Activated CD4-positive, CD25-positive, alpha-beta regulatory T cell treated with anti-CD3 and anti-CD28 coated beads, Interleukin-2, amount 50 U/mL, for 16 hours (primary cell): ENCODE data around the gene JMY.

ENCODE experiments used
- DNase-seq: peaks from one replicate; pipeline ENCODE4 v3.0.0-alpha.2; 2020; ENCODE audit warnings: low read depth, low spot score

The JMY gene

DNA sequence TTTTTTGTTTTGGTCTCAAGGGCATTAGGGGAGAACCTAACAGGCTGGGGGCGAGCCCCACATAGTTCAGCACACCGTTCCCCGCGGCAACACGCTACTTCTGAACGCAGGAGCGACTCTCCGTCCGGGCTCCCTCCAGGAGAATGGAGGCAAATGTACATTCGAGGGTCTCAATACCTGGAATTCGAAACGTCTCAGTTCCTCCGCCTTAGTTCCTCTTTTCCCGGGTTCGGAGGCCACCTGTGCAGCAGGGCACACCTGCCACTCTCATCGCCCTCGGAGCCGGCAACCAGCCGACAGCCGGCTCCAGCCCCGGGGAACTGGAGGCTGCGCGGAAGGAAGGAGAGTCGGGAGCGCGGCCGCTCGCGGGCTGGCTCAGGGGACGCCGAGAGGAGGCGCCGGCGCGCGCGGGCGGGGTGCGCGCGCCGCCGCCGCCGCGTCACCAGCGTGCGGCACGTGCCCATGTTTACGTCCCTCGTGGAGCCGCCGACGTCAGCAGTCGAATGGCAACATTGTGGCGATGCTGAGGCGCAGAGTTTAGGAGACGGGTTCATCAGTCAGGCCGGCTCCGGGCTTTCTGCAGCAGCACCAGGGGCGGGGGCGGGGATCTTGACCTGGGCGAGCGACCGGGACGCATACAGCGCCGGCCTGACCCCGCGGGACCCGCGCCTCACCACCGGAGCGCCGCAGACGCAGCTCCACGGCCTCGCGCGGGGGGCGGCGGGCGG, at the start of gene JMY:
Gene JMY, plus strand, starts transcription at position 498 of the 728 bp plus-strand sequence. CDS start 520 bp downstream, outside the sequence.
- peak; percentile 76 for DNase-seq

DNA sequence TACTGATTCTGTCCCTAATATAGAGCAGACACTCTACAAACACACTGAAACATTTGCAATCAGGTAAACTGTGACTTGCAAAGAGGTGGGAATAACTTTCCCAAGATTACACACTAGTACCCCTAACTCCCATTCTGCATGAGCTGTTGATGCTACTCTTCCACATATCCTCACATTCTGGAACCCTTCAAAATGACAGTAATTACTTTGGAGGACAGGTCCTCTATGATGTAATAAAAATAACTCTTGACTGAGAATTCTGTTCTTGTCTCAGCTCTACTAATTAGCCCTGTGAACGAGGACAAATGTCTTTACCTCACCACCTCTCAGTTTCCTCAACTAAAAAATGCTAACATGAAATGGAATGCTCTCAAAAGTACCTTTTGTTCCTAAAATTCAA, 49.5 kb upstream of the JMY start:
- DNase-seq: no peak

GRCh38 chr5:79189439-79190234, 46.3 kb upstream of the JMY start:
- no peak for DNase-seq

DNA sequence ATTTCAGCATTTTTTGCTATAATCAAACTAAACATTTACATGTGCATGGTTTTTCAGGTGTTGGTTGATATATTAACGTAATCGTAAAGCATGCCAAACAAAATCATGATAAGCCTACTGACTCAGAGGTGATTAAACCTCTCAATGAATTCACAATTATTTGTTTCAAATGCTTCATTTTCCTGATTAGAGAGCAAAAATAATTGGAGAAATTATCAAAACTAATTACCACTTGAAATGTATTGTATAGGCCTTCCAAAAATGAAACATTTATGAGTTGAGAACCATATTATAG, 45.7 kb upstream of the JMY start:
- DNase-seq: no peak

- no peak for DNase-seq
Observed at GRCh38 chr5:79191457-79191856, 44.5 kb upstream of the JMY start.

DNA sequence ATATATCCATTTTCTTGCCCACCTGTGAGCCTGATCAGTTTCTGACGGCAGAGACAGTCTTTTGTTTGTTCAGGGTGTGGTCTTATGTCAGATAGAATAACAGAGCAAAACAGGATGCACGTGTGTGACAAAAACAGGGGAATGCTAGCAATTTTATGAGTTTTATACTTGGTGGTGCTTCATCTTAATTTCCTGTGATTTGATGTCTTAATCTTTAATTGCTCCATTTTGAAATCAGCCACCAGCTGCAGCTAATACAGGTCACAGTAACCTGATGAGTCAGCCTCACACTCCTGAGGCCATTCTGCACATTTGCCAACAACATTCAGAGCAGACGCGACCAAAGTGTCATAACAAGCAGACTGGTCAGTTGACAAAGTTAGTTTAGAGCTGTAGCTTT, 42.3 kb upstream of the JMY start:
- no peak for DNase-seq

DNA sequence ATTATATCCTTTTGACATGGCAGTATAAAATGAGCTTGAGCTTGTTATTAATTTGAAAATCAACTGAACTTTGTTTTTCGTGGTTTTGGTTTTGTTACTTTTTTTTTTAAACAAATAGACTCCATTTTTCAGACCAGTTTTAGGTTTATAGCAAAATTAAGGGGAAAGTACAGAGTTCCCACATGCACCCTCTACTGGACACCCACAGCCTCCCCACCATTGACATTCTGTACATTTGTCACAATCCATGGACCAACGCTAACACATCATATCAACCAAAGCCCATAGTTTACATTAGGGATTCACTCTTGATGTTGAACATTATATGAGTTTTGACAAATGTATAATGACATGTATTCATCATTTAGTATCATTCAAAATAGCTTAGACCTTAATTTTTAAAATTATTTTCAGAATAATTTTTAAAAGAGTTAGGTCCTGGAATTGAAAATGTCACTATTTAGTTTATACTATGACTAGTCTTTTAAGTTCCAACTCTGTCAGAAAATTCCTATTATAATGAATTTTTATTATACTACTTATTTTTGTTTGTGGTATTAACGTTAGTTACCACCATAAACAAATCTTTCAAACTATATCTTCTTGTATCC, 35.3 kb upstream of the JMY start:
- no peak for DNase-seq

DNA sequence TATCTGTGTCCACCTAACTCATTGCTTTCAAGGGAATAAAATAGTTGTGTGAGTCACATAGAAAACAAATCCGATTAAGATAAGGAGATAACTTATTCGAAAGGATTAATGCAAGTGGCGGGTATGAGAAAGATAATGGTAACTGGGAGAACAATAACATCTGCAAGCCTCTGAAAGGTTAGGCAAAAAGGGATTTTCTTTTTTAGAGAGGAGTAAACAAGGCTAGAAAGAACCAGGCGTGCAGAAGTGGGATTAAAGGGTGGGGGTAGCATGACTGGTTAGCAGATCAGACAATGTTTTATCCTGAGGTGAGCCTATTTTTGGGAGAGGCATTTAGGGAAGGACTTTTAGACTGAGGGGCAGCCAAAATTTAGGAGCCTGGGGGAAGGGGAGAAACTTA, 34.7 kb upstream of the JMY start:
- no peak for DNase-seq

GRCh38 chr5:79202076-79202475, 33.9 kb upstream of the JMY start:
- DNase-seq: no peak

DNA sequence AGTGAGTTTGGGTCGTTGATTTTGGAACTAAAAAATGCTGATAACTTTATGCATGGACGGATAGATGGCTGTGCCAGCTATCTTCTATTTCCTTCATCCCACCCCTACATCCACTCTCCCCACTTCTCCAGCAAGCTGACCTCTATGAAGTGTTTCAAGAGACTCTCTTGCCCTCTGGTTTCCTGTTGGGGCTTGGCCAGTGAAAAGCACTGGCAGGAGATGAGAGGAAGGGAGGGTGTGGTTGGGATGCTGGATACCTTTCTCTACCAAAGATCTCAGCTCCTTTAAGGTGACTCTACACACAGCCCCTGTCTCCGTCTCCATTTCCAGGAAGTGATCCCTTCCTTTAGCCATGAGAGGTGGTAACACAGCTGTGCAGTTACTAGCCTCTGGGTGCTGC, 30.0 kb upstream of the JMY start:
- DNase-seq: no peak

GRCh38 chr5:79206541-79206940, 29.4 kb upstream of the JMY start:
- no peak for DNase-seq

DNA sequence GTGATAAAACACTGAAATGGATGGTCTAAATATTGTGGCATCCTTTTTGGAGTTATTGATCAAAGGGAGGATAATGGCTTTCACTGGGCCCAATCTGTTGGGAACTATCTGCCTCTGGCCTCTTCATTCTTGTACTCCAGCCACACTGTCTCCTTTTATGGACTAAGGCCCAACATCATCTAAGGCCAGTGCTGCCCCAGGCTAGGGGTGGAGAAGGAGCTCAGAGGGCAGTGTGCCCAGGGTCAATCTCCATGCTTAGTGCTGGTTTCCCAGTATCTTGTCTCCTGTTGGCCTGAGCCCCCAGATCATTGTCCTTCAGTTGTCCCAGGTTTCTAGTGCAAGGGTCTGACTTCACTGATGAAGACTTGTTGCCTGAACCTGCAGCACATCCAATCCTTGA, 26.4 kb upstream of the JMY start:
- DNase-seq: no peak

- no peak for DNase-seq
Observed at GRCh38 chr5:79224286-79224984, 11.5 kb upstream of the JMY start.

DNA sequence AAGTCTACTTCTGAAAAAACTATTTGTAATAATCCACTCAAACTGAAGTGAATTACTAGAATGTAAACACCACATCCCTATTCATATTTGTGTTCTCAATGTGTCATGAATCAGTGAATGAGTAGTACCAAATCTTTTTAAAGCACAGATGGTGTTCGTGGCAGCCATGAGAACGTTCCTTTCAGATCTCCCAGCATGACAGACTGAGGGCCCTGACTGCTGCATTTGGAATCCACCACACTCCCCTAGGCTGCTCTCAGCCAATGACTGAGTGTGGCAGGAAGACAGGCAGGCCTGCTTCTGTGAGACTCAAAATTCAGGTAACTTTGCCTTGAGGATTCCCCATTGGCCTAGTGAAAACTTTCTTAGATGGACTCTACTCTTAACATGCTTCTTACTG, 10.9 kb upstream of the JMY start:
- no peak for DNase-seq

DNA sequence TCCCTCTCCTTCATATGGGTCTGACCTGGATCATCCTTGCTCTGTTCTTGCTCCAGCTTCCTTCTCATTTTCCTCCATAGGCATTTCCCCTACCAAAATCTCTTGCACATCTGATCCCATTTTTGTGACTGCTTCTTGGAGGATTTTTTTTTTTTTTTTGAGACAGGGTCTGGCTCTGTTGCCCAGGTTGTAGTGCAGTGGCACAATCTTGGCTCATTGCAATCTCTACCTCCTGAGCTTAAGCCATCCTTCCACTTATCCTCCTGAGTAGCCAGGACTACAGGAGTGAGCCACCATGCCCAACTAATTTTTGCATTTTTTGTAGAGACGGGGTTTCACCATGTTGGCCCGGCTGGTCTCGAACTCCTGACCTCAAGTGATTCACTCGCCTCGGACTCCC, 10.5 kb upstream of the JMY start:
- DNase-seq: no peak

GRCh38 chr5:79227484-79228025, 8.4 kb upstream of the JMY start:
- DNase-seq: no peak

DNA sequence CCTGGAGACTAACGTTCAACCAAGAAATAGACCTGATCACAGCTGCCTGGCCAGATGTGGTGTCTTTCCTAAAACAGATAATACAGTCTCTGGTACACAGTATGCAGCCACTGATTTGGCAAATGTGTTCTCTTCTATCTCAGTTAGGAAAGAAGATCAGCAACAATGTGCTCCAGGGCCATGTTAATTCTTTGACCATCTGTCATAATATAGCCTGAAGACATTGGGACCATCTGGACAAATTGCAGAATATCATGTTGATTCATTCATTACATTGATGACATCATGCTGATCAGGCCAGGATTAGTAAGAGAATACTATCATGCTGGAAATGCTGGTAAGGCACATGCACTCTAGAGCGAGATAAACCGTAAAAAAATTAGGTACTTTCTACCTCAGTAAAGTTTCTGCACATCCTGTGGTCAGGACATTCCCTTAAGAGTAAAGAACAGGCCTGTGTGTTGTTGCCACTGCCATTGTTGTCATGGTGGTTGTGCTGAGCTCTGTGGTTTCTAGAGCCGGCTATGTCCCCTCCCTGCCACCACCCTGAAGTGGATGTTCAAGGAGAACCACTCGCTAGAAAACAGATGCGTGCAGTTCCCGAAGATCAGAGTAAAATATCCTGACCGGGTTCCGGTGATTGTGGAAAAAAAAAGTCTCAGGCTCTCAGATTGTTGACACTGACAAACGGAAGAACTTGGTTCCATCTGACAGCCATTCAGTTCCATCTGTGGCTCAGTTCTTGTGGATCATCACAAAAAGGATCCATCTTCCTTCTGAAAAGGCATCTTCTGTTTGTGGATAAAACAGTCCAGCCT, 6.4 kb upstream of the JMY start:
- DNase-seq: no peak

DNA sequence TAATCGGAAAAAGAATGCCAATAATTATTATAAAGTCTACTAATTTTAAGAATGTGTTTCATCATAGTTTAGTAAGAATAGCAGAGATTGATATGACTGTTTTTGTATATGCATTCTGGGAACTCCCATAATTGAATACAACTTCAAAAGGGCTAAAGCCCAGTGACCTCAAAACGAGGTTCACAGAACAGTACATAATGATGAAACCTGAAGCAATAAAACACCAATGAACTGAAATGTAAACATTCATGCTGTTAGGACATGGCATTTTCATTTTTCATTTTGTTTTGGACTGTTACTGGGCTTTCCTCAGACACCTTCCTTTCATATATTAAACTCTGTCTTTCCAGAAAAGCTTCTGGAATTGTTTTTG, 684 bp upstream of the JMY start:
- DNase-seq: no peak

DNA sequence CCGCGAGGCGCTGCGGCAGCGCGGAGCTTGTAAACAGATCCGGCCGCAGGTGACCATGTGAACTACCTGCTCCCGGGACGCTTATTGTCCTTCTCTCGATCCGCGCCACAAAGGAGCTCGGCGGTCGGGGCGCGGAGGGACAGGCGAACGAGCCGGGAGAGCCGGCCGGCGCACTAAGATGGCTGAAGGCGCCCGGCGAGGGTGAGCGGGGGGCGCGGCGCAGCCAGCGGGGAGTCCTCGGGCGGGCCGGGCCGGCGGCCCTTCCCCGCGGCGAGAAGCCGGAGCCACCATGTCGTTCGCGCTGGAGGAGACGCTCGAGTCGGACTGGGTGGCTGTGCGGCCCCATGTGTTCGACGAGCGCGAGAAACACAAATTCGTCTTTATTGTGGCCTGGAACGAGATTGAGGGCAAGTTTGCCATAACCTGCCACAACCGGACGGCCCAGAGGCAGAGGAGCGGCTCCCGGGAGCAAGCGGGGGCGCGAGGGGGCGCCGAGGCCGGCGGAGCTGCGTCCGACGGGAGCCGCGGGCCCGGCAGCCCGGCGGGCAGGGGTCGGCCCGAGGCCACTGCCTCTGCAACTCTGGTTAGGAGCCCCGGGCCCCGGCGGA, 535 bp downstream of the JMY start:
- no peak for DNase-seq

- peak; percentile 5 for DNase-seq
Observed at GRCh38 chr5:79236970-79237739, 1.2 kb downstream of the JMY start.
